K562 (cell line): ENCODE results near the gene IBA57. TPM values are rescaled to one million over a fixed set of nuclear protein-coding genes. Genes with fewer than 3 reads are reported as not detected.

Experiments used
- BCOR ChIP-seq: fragments of 450-650 bp; IDR thresholded peaks from 2 replicates; pipeline ENCODE4 v1.6.1; 2016
- CBFA2T3 ChIP-seq: fragments of 450-650 bp; IDR thresholded peaks from 2 replicates; pipeline ENCODE4 v1.6.1; 2017
- COPS2 ChIP-seq: fragments of 450-650 bp; conservative IDR thresholded peaks from 2 replicates; pipeline ENCODE4 v1.6.1; 2016; ENCODE audit warnings: mild to moderate bottlenecking, moderate library complexity
- KLF13 ChIP-seq: fragments of 450-650 bp; IDR thresholded peaks from 2 replicates; pipeline ENCODE4 v1.6.1; 2016; ENCODE audit warnings: missing genetic modification characterization, low read depth, mild to moderate bottlenecking, missing compliant biosample characterization, moderate library complexity, borderline replicate concordance
- LCOR ChIP-seq: sonication (generic); formaldehyde crosslinking; IDR thresholded peaks from 2 replicates; pipeline ENCODE4 v1.8.0; 2022; ENCODE audit warnings: mild to moderate bottlenecking, missing genetic modification reagents
- MCM5 ChIP-seq: fragments of 450-650 bp; IDR thresholded peaks from 2 replicates; pipeline ENCODE4 v1.6.1; 2016; ENCODE audit warnings: low read depth
- NBN ChIP-seq: fragments of 450-650 bp; IDR thresholded peaks from 2 replicates; pipeline ENCODE4 v1.6.1; 2016; ENCODE audit warnings: low read depth, mild to moderate bottlenecking
- NONO ChIP-seq, 2 experiments: fragments of 200-400 bp in 1 of 2; fragments of 450-650 bp in 1 of 2; formaldehyde crosslinking in 1 of 2; IDR thresholded peaks; 2 replicates each; pipeline ENCODE4 v1.6.1; 2017; ENCODE audit warnings: low read depth in 2 of 2, mild to moderate bottlenecking in 2 of 2, moderate library complexity in 2 of 2, low read length in 1 of 2
- PHB ChIP-seq: fragments of 250-450 bp; sonication (Bioruptor Pico); IDR thresholded peaks from 2 replicates; pipeline ENCODE4 v1.5.0; 2021
- POU5F1 ChIP-seq: fragments of 150-350 bp; IDR thresholded peaks from 2 replicates; pipeline ENCODE4 v1.6.1; 2014; ENCODE audit warnings: borderline replicate concordance, low read length, low read depth, mild to moderate bottlenecking; ENCODE audit not compliant: partially characterized antibody
- SMAD1 ChIP-seq: fragments of 150-350 bp; IDR thresholded peaks from 2 replicates; pipeline ENCODE4 v1.6.1; 2014; ENCODE audit warnings: low read length, low read depth; ENCODE audit not compliant: partially characterized antibody
- SRF ChIP-seq, 2 experiments: fragments of 250-450, 450-650 bp in 1 of 2; sonication (Bioruptor Pico) in 1 of 2; sonication (generic) in 1 of 2; formaldehyde crosslinking; IDR thresholded peaks; 2 replicates each; pipeline versions ENCODE4 v1.5.0 to v1.5.1; 2020 to 2022; ENCODE audit warnings: mild to moderate bottlenecking in 1 of 2, missing genetic modification reagents in 1 of 2
- TAF1 ChIP-seq: IDR thresholded peaks from 2 replicates; pipeline ENCODE4 v1.6.1; 2011; ENCODE audit warnings: mild to moderate bottlenecking, low read length, moderate library complexity; ENCODE audit not compliant: insufficient read depth, control insufficient read depth, severe bottlenecking; ENCODE audit errors: extremely low read depth
- TBP ChIP-seq: optimal IDR thresholded peaks from 2 replicates; pipeline ENCODE3; 2011; ENCODE audit warnings: low read depth, low read length, improper control_type of control experiment
- TCF3 ChIP-seq: sonication (generic); formaldehyde crosslinking; IDR thresholded peaks from 2 replicates; pipeline ENCODE4 v1.4.0; 2020; ENCODE audit warnings: mild to moderate bottlenecking, missing genetic modification reagents
- ZBTB7A ChIP-seq: IDR thresholded peaks from 2 replicates; pipeline ENCODE4 v1.6.1; 2011; ENCODE audit warnings: low read depth, mild to moderate bottlenecking, low read length, moderate library complexity, borderline replicate concordance; ENCODE audit not compliant: control insufficient read depth
- ZNF24 ChIP-seq: fragments of 450-650 bp; IDR thresholded peaks from 2 replicates; pipeline ENCODE4 v1.6.1; 2016
- ZNF717 ChIP-seq: fragments of 250-450 bp; sonication (Bioruptor Pico); IDR thresholded peaks from 2 replicates; pipeline ENCODE4 v1.5.0; 2021
- polyA plus RNA-seq, 8 experiments: library from polyadenylated mRNA; depleted of rRNA in 4 of 8; stranded (reverse) in 5 of 8; unstranded in 3 of 8; fragments of >200 nt; fragmentation: Nextera tagmentation in 2 of 8; fragmentation: Illumina TruSeq in 1 of 8; extraction: Ambion mirVana in 2 of 8; extraction: Trizol in 1 of 8; gene quantifications; 2 replicates each; pipeline versions ENCODE4 v1.2.1 to v1.2.3, GENCODE V29; 2011 to 2014; ENCODE audit warnings: inconsistent platforms in 1 of 8, missing spikeins in 1 of 8
- total RNA-seq, 7 experiments: library from RNA; depleted of rRNA in 6 of 7; stranded (reverse); fragments of >200 nt in 6 of 7; fragmentation: Illumina TruSeq in 2 of 7; extraction: Trizol in 2 of 7; gene quantifications; 2 replicates each; pipeline versions ENCODE4 v1.2.1 to v1.2.3, GENCODE V29; 2011 to 2021; ENCODE audit warnings: low replicate concordance in 1 of 7
- TF ChIP-seq, protein P1 (sequence below), 2 experiments: IDR thresholded peaks; 2 replicates each; pipeline ENCODE4 v1.6.1; 2011; ENCODE audit warnings: borderline replicate concordance in 1 of 2, control low read depth in 1 of 2, low read depth in 1 of 2, low read length in 1 of 2, mild to moderate bottlenecking in 1 of 2, mixed read lengths in 1 of 2, moderate library complexity in 1 of 2; ENCODE audit not compliant: insufficient read depth in 1 of 2, insufficient read length in 1 of 2, poor library complexity in 1 of 2, severe bottlenecking in 1 of 2; ENCODE audit errors: extremely low read depth in 1 of 2
- TF ChIP-seq, protein P2 (sequence below), 2 experiments: fragments of 450-650 bp; IDR thresholded peaks; 2 replicates each; pipeline ENCODE4 v1.6.1; 2018; ENCODE audit warnings: mild to moderate bottlenecking in 2 of 2, low read depth in 1 of 2; ENCODE audit not compliant: partially characterized antibody in 2 of 2
- TF ChIP-seq, protein P3 (sequence below): sonication (generic); formaldehyde crosslinking; IDR thresholded peaks from 2 replicates; pipeline ENCODE4 v1.8.0; 2022; ENCODE audit warnings: mild to moderate bottlenecking, low read depth, missing genetic modification reagents

IBA57 gene
- total and polyA plus RNA-seq, 9 of the 15 experiments (the other 6 are each of a cell fraction or from before 2014, with no cell fraction given) = 0.77 to 15.5 (median 2.7) TPM

DNA sequence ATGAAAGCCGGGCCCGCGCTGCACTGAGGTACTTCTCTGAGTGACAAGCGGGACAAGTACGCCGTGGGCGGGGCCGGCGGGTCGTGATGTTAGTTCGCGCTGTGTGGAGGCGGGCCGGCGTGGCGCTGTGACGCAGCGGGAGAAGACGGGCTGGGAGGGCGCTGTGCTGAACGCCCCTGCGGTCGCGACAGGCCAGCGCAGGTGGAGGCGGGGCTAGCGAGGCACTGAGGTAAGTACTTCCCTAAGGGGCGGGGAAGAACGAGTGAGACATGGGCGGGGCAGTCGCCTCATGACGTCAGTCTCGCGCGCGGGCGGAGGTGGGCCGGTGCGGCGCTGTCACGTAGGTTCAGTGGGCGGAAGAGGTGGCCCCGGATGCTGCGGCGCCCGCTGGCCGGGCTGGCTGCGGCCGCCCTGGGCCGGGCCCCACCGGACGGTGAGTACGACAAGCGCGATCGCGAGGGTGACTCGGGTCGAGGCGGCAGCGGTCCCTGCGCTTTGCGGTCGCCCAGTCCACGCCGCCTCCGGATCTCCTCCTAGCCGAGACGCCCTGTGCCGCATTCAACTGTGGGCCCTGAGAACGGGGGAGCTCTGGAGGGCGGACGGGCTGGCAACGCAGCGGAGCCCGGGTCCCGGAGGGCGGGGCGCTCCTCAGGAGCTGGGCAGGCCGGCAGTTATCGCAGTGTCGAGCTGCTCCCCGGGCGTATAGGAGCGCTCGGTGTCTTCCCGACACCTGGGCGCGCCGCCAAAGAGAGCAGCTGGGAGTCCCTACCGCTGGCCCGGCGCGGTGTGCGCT lies 25.5 kb upstream of the IBA57 start, which contains the start of gene GUK1 (continued):
- TF ChIP-seq KLF13 (tag) (peak; percentile 74; the same call in 1 of the 2 replicates), POU5F1 (no peak), NONO (IDR thresholded peaks at IDR 0.05; ENCODE audit: low read depth in 2 of 2, low read length in 1 of 2) (peak in 1 of 2 experiments; percentile 82; a peak in 2 of 4 replicates), TAF1 (peak; percentile 71), LCOR (CRISPR knock-in tag) (0 out of 2 replicates have a peak, but pooled peaks have one; percentile 50), ZNF717 (CRISPR knock-in tag) (0 out of 2 replicates have a peak, but pooled peaks have one; percentile 49), ZBTB7A (peak; percentile 71), SRF (CRISPR knock-in tag; IDR thresholded peaks at IDR 0.05) (peak; percentile 35 to 87; a peak in 2 of 4 replicates), CBFA2T3 (peak; percentile 31; the same call in 1 of the 2 replicates), MCM5 (no peak), TCF3 (CRISPR knock-in tag) (peak; percentile 48; the same call in 1 of the 2 replicates), PHB (0 out of 2 replicates have a peak, but pooled peaks have one; percentile 8), BCOR (peak; percentile 58; the same call in 1 of the 2 replicates), NBN (peak; percentile 82), ZNF24 (peak; percentile 49; the same call in 1 of the 2 replicates), TBP (peak; percentile 58), SMAD1 (no peak), COPS2 (no peak)
- TF ChIP-seq, protein P1, sequence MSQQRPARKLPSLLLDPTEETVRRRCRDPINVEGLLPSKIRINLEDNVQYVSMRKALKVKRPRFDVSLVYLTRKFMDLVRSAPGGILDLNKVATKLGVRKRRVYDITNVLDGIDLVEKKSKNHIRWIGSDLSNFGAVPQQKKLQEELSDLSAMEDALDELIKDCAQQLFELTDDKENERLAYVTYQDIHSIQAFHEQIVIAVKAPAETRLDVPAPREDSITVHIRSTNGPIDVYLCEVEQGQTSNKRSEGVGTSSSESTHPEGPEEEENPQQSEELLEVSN (IDR thresholded peaks at IDR 0.05; ENCODE audit: borderline replicate concordance in 1 of 2, extremely low read depth in 1 of 2, insufficient read depth in 1 of 2, insufficient read length in 1 of 2, low read depth in 1 of 2, low read length in 1 of 2, poor library complexity in 1 of 2, severe bottlenecking in 1 of 2) = peak; percentile 10 to 37
- TF ChIP-seq, protein P2, sequence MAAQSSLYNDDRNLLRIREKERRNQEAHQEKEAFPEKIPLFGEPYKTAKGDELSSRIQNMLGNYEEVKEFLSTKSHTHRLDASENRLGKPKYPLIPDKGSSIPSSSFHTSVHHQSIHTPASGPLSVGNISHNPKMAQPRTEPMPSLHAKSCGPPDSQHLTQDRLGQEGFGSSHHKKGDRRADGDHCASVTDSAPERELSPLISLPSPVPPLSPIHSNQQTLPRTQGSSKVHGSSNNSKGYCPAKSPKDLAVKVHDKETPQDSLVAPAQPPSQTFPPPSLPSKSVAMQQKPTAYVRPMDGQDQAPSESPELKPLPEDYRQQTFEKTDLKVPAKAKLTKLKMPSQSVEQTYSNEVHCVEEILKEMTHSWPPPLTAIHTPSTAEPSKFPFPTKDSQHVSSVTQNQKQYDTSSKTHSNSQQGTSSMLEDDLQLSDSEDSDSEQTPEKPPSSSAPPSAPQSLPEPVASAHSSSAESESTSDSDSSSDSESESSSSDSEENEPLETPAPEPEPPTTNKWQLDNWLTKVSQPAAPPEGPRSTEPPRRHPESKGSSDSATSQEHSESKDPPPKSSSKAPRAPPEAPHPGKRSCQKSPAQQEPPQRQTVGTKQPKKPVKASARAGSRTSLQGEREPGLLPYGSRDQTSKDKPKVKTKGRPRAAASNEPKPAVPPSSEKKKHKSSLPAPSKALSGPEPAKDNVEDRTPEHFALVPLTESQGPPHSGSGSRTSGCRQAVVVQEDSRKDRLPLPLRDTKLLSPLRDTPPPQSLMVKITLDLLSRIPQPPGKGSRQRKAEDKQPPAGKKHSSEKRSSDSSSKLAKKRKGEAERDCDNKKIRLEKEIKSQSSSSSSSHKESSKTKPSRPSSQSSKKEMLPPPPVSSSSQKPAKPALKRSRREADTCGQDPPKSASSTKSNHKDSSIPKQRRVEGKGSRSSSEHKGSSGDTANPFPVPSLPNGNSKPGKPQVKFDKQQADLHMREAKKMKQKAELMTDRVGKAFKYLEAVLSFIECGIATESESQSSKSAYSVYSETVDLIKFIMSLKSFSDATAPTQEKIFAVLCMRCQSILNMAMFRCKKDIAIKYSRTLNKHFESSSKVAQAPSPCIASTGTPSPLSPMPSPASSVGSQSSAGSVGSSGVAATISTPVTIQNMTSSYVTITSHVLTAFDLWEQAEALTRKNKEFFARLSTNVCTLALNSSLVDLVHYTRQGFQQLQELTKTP (IDR thresholded peaks at IDR 0.05; ENCODE audit: low read depth in 1 of 2, partially characterized antibody in 2 of 2) = no peak
- TF ChIP-seq, protein P3, sequence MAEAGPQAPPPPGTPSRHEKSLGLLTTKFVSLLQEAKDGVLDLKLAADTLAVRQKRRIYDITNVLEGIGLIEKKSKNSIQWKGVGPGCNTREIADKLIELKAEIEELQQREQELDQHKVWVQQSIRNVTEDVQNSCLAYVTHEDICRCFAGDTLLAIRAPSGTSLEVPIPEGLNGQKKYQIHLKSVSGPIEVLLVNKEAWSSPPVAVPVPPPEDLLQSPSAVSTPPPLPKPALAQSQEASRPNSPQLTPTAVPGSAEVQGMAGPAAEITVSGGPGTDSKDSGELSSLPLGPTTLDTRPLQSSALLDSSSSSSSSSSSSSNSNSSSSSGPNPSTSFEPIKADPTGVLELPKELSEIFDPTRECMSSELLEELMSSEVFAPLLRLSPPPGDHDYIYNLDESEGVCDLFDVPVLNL (CRISPR knock-in tag) = peak; percentile 81; the same call in 1 of the 2 replicates
